Measurements from ENCODE around the gene STK10.
"Not testable (repeated sequence)": the region's sequence is repeated elsewhere in the genome, so short reads cannot be mapped to it uniquely, and the experiment has no call there.

STK10 gene

GRCh38 chr5:172164769-172165212 lies 23.2 kb downstream of the STK10 start:
- FAIRE-seq: no peak

GRCh38 chr5:172163346-172163745 lies 24.7 kb downstream of the STK10 start:
- no peak for FAIRE-seq

- no peak for FAIRE-seq
Measured at GRCh38 chr5:172162987-172163343, 25.1 kb downstream of the STK10 start.

GRCh38 chr5:172162323-172162986 lies 25.6 kb downstream of the STK10 start:
- FAIRE-seq: no peak

- no peak for FAIRE-seq
Measured at GRCh38 chr5:172160506-172160905, 27.5 kb downstream of the STK10 start.

GRCh38 chr5:172159016-172159415 lies 29.0 kb downstream of the STK10 start:
- no peak for FAIRE-seq

- no peak for FAIRE-seq
Measured at GRCh38 chr5:172156541-172156994, 31.5 kb downstream of the STK10 start.

- FAIRE-seq: not testable (repeated sequence)
Measured at GRCh38 chr5:172155101-172155500, 32.9 kb downstream of the STK10 start.

GRCh38 chr5:172153695-172154094 lies 34.3 kb downstream of the STK10 start:
- FAIRE-seq: no peak

GRCh38 chr5:172151661-172152210 lies 36.3 kb downstream of the STK10 start:
- no peak for FAIRE-seq

- no peak for FAIRE-seq
Measured at GRCh38 chr5:172150514-172151425, 37.3 kb downstream of the STK10 start.

GRCh38 chr5:172149481-172149880 lies 38.5 kb downstream of the STK10 start:
- FAIRE-seq: not testable (repeated sequence)

GRCh38 chr5:172149073-172149472 lies 39.0 kb downstream of the STK10 start:
- no peak for FAIRE-seq

GRCh38 chr5:172148381-172148780 lies 39.6 kb downstream of the STK10 start:
- FAIRE-seq: no peak

- no peak for FAIRE-seq
Measured at GRCh38 chr5:172147857-172148256, 40.2 kb downstream of the STK10 start.

- FAIRE-seq: no peak
Measured at GRCh38 chr5:172146748-172147092, 41.3 kb downstream of the STK10 start.

- FAIRE-seq: no peak
Measured at GRCh38 chr5:172145870-172146747, 41.9 kb downstream of the STK10 start.

- FAIRE-seq: no peak
Measured at GRCh38 chr5:172144931-172145869, 42.8 kb downstream of the STK10 start.

GRCh38 chr5:172144291-172144815 lies 43.7 kb downstream of the STK10 start:
- no peak for FAIRE-seq

- no peak for FAIRE-seq
Measured at GRCh38 chr5:172143875-172144274, 44.1 kb downstream of the STK10 start.

- FAIRE-seq: no peak
Measured at GRCh38 chr5:172142709-172143215, 45.3 kb downstream of the STK10 start.

All from G401.6 (cell line).